HepG2 (cell line): ENCODE results near the gene SIGLEC10. TPM values are rescaled to one million over a fixed set of nuclear protein-coding genes. Genes with fewer than 3 reads are reported as not detected.

Experiments
- CSRNP2 ChIP-seq: sonication (generic); formaldehyde crosslinking; conservative IDR thresholded peaks from 2 replicates; pipeline ENCODE4 v1.8.0; 2022; ENCODE audit warnings: low read depth, missing genetic modification reagents
- DMTF1 ChIP-seq: sonication (generic); formaldehyde crosslinking; IDR thresholded peaks from 2 replicates; pipeline ENCODE4 v1.4.0; 2020; ENCODE audit warnings: mild to moderate bottlenecking, missing genetic modification reagents
- FOXP4 ChIP-seq: sonication (generic); formaldehyde crosslinking; IDR thresholded peaks from 2 replicates; pipeline ENCODE4 v1.4.0; 2020; ENCODE audit warnings: missing genetic modification reagents
- HDAC6 ChIP-seq: fragments of 200-600 bp; sonication (generic); IDR thresholded peaks from 2 replicates; pipeline ENCODE4 v1.7.0; 2017; ENCODE audit warnings: mild to moderate bottlenecking, antibody characterized with exemption, low read length, low read depth
- MTF1 ChIP-seq: sonication (generic); formaldehyde crosslinking; IDR thresholded peaks from 2 replicates; pipeline ENCODE4 v1.5.0; 2020; ENCODE audit warnings: missing genetic modification reagents
- MZF1 ChIP-seq: sonication (generic); formaldehyde crosslinking; IDR thresholded peaks from 2 replicates; pipeline ENCODE4 v1.8.1; 2023; ENCODE audit warnings: mild to moderate bottlenecking, missing genetic modification reagents, borderline replicate concordance
- SALL1 ChIP-seq: sonication (generic); formaldehyde crosslinking; IDR thresholded peaks from 2 replicates; pipeline ENCODE4 v1.8.0; 2022; ENCODE audit warnings: mild to moderate bottlenecking, missing genetic modification reagents
- TBP ChIP-seq: sonication (generic); formaldehyde crosslinking; IDR thresholded peaks from 2 replicates; pipeline ENCODE4 v1.5.0; 2020; ENCODE audit warnings: missing genetic modification reagents
- THRA ChIP-seq: sonication (generic); formaldehyde crosslinking; IDR thresholded peaks from 2 replicates; pipeline ENCODE4 v1.4.0; 2020; ENCODE audit warnings: missing genetic modification reagents, borderline replicate concordance
- U2AF1 ChIP-seq: fragments of 200-400 bp; formaldehyde crosslinking; optimal IDR thresholded peaks from 2 replicates; pipeline ENCODE3; 2017; ENCODE audit warnings: mild to moderate bottlenecking, low read depth, low read length
- ZBTB43 ChIP-seq: sonication (generic); formaldehyde crosslinking; conservative IDR thresholded peaks from 2 replicates; pipeline ENCODE4 v1.4.0; 2020; ENCODE audit warnings: missing genetic modification reagents
- ZNF317 ChIP-seq: sonication (generic); formaldehyde crosslinking; IDR thresholded peaks from 2 replicates; pipeline ENCODE4 v1.5.0; 2020; ENCODE audit warnings: mild to moderate bottlenecking, missing genetic modification reagents
- ZNF331 ChIP-seq: sonication (generic); formaldehyde crosslinking; IDR thresholded peaks from 2 replicates; pipeline ENCODE4 v1.4.0; 2020; ENCODE audit warnings: missing genetic modification reagents
- ZNF44 ChIP-seq: sonication (generic); formaldehyde crosslinking; IDR thresholded peaks from 2 replicates; pipeline ENCODE4 v1.5.1; 2020; ENCODE audit warnings: mild to moderate bottlenecking, missing genetic modification reagents
- ZNF609 ChIP-seq: sonication (generic); formaldehyde crosslinking; IDR thresholded peaks from 2 replicates; pipeline ENCODE4 v1.4.0; 2020; ENCODE audit warnings: mild to moderate bottlenecking, missing genetic modification reagents, borderline replicate concordance
- polyA plus RNA-seq, 8 experiments: library from polyadenylated mRNA; depleted of rRNA in 3 of 8; stranded (reverse) in 7 of 8; unstranded in 1 of 8; fragments of >200 nt; fragmentation: Illumina TruSeq in 4 of 8; extraction: Trizol in 4 of 8; gene quantifications; 2 replicates each; pipeline versions ENCODE4 v1.2.1 to v1.2.3, GENCODE V29; 2011 to 2016; ENCODE audit warnings: low read depth in 4 of 8, missing spikeins in 1 of 8, mixed read lengths in 1 of 8; ENCODE audit not compliant: insufficient read depth in 1 of 8
- total RNA-seq, 5 experiments: library from RNA; depleted of rRNA; stranded (reverse); fragments of >200 nt; fragmentation: Illumina TruSeq; extraction: Trizol; gene quantifications; 2 replicates each; pipeline ENCODE4 v1.2.3, GENCODE V29; 2016; ENCODE audit warnings: low read depth in 1 of 5

The SIGLEC10 gene
- total and polyA plus RNA-seq, 2 of the 13 experiments (the other 11 are each of a cell fraction or from before 2014, with no cell fraction given) = not detected

GRCh38 chr19:51422053-51422448 is 4.6 kb upstream of the SIGLEC10 start (continued):
- TF ChIP-seq THRA (CRISPR knock-in tag) = peak; percentile 95
- peak; percentile 63 for TF ChIP-seq FOXP4 (CRISPR knock-in tag)
- TF ChIP-seq DMTF1 (CRISPR knock-in tag) = peak; percentile 88
- no peak for TF ChIP-seq CSRNP2 (CRISPR knock-in tag)
- TF ChIP-seq ZNF317 (CRISPR knock-in tag) = peak; percentile 87
- TF ChIP-seq SALL1 (CRISPR knock-in tag) = peak; percentile 99
- peak; percentile 92; the same call in 1 of the 2 replicates for TF ChIP-seq MZF1 (CRISPR knock-in tag)
- no peak for TF ChIP-seq TBP
- no peak for TF ChIP-seq U2AF1
- TF ChIP-seq MTF1 = peak; percentile 97
- peak; percentile 94 for TF ChIP-seq ZBTB43
- TF ChIP-seq ZNF331 (CRISPR knock-in tag) = peak; percentile 97
- no peak for TF ChIP-seq HDAC6
- 0 out of 2 replicates have a peak, but pooled peaks have one; percentile 44 for TF ChIP-seq ZNF609
- TF ChIP-seq ZNF44 (CRISPR knock-in tag) = peak; percentile 75; the same call in 1 of the 2 replicates
